GM23338 (cell line): ENCODE results near the gene G3BP1. TPM values are rescaled to one million over a fixed set of nuclear protein-coding genes. Genes with fewer than 3 reads are reported as not detected.

ENCODE experiments used
- ATAC-seq: fragments of 200-7000 bp; cut with Tn5 transposase; 3 replicates; pipeline ENCODE4 v1.9.1; 2020
- DNase-seq: peaks from one replicate; pipeline ENCODE4 v3.0.0-alpha.2; 2015; ENCODE audit warnings: low spot score
- H2AFZ ChIP-seq: fragments of 200-600 bp; sonication (generic); 2 replicates; pipeline ENCODE4 v1.8.0; 2016; ENCODE audit warnings: antibody characterized with exemption, mild to moderate bottlenecking, moderate library complexity
- H3F3A ChIP-seq: fragments of 200-600 bp; sonication (generic); replicated peaks from 2 replicates; pipeline ENCODE4 v1.8.0; 2017; ENCODE audit warnings: antibody characterized with exemption, mixed run types, low read depth
- H3K27ac ChIP-seq: fragments of 200-600 bp; sonication (generic); 2 replicates; pipeline ENCODE4 v1.6.1; 2016; ENCODE audit warnings: low read depth
- H3K27me3 ChIP-seq: fragments of 200-600 bp; sonication (generic); 2 replicates; pipeline ENCODE4 v1.8.0; 2016; ENCODE audit warnings: mild to moderate bottlenecking, mixed run types, moderate library complexity; ENCODE audit not compliant: insufficient read depth
- H3K36me3 ChIP-seq: fragments of 200-600 bp; sonication (generic); 2 replicates; pipeline ENCODE4 v1.8.0; 2016; ENCODE audit warnings: mild to moderate bottlenecking; ENCODE audit not compliant: insufficient read depth
- H3K4me1 ChIP-seq: fragments of 200-600 bp; sonication (generic); 2 replicates; pipeline ENCODE4 v1.8.0; 2016; ENCODE audit warnings: mild to moderate bottlenecking, moderate library complexity; ENCODE audit not compliant: insufficient read depth
- H3K4me2 ChIP-seq: fragments of 200-600 bp; sonication (generic); 2 replicates; pipeline ENCODE4 v1.7.1; 2017; ENCODE audit warnings: mixed run types
- H3K4me3 ChIP-seq: fragments of 200-600 bp; sonication (generic); 2 replicates; pipeline ENCODE4 v1.6.1; 2016; ENCODE audit warnings: mixed run types
- H3K79me2 ChIP-seq: fragments of 200-600 bp; sonication (generic); replicated peaks from 2 replicates; pipeline ENCODE4 v1.8.0; 2017; ENCODE audit warnings: mild to moderate bottlenecking; ENCODE audit not compliant: insufficient read depth
- H3K9me2 ChIP-seq: fragments of 200-600 bp; sonication (generic); 2 replicates; pipeline ENCODE4 v1.8.0; 2017; ENCODE audit not compliant: insufficient read depth
- H4K20me1 ChIP-seq: fragments of 200-600 bp; sonication (generic); replicated peaks from 2 replicates; pipeline ENCODE4 v1.8.0; 2017; ENCODE audit warnings: mild to moderate bottlenecking; ENCODE audit not compliant: insufficient read depth
- H3K27ac Mint-ChIP-seq: 2 replicates; pipeline ENCODE4 v1.8.0; 2020; ENCODE audit warnings: inconsistent platforms, mild to moderate bottlenecking, moderate library complexity, mixed read lengths
- H3K27me3 Mint-ChIP-seq: 3 replicates; pipeline ENCODE4 v1.8.0; 2022; ENCODE audit warnings: low read depth, mild to moderate bottlenecking, moderate library complexity, mixed read lengths, inconsistent platforms; ENCODE audit not compliant: insufficient read depth, poor library complexity
- H3K36me3 Mint-ChIP-seq: 3 replicates; pipeline ENCODE4 v1.8.0; 2021; ENCODE audit warnings: low read depth, mild to moderate bottlenecking, inconsistent platforms, moderate library complexity, mixed read lengths
- H3K4me1 Mint-ChIP-seq: 3 replicates; pipeline ENCODE4 v1.8.0; 2020; ENCODE audit warnings: mild to moderate bottlenecking, inconsistent platforms, mixed read lengths
- H3K4me3 Mint-ChIP-seq: 3 replicates; pipeline ENCODE4 v1.8.0; 2021; ENCODE audit warnings: moderate library complexity, mild to moderate bottlenecking, inconsistent platforms, mixed read lengths
- H3K9me3 Mint-ChIP-seq: 3 replicates; pipeline ENCODE4 v1.8.0; 2020; ENCODE audit warnings: moderate library complexity, mild to moderate bottlenecking, inconsistent platforms, mixed read lengths
- CREB1 ChIP-seq: fragments of 250-450 bp; sonication (Bioruptor Pico); IDR thresholded peaks from 2 replicates; pipeline ENCODE4 v1.5.0; 2020; ENCODE audit warnings: low read depth, mild to moderate bottlenecking, moderate library complexity
- JUNB ChIP-seq: IDR thresholded peaks from one replicate; pipeline ENCODE4 v1.6.1; 2016; ENCODE audit warnings: antibody characterized with exemption; ENCODE audit not compliant: unreplicated experiment
- POLR2AphosphoS5 ChIP-seq: IDR thresholded peaks from 2 replicates; pipeline ENCODE4 v1.6.1; 2016; ENCODE audit warnings: antibody characterized with exemption, low read depth
- REST ChIP-seq: IDR thresholded peaks from one replicate; pipeline ENCODE4 v1.6.1; 2018; ENCODE audit warnings: antibody characterized with exemption; ENCODE audit not compliant: unreplicated experiment
- ZNF114 ChIP-seq: fragments of 250-450 bp; sonication (Bioruptor Pico); IDR thresholded peaks from 2 replicates; pipeline ENCODE4 v1.5.0; 2020; ENCODE audit warnings: mild to moderate bottlenecking, moderate library complexity
- polyA plus RNA-seq: library from polyadenylated mRNA; unstranded; fragments of >200 nt; fragmentation: Nextera tagmentation; extraction: Ambion mirVana; gene quantifications from 2 replicates; pipeline ENCODE4 v1.2.1, GENCODE V29; 2016
- total RNA-seq: library from RNA; depleted of rRNA; stranded (reverse); fragments of >200 nt; shearing (Covaris generic); gene quantifications from 2 replicates; pipeline ENCODE4 v1.2.3, GENCODE V29; 2014
- TF ChIP-seq, protein P1 (sequence below): fragments of 250-450 bp; sonication (Bioruptor Pico); IDR thresholded peaks from 2 replicates; pipeline ENCODE4 v1.5.0; 2020; ENCODE audit warnings: mild to moderate bottlenecking, moderate library complexity

Gene G3BP1
- total and polyA plus RNA-seq, 2 experiments from 2014 or later: 183 to 323 TPM

- H2AFZ ChIP-seq: no peak overlapping the region; the same call in 1 of the 2 replicates
- H3K4me1 ChIP-seq: peaks cover 10% of the 10 kb centered on the region
- H4K20me1 ChIP-seq: no peaks in the 10 kb centered on the region
- no peaks in the 10 kb centered on the region for H3K36me3 ChIP-seq
- peak overlapping the region; percentile 87 for H3K27ac Mint-ChIP-seq
- no peaks in the 10 kb centered on the region for H3K9me3 Mint-ChIP-seq
- DNase-seq (peak; percentile 66), ATAC-seq (peak; percentile 79)
- H3K27me3 ChIP-seq: no peaks in the 10 kb centered on the region
- H3F3A ChIP-seq: no peaks in the 10 kb centered on the region
- H3K27ac ChIP-seq: peak overlapping the region; percentile 55
- peak overlapping the region; percentile 65 for H3K4me2 ChIP-seq
- H3K9me2 ChIP-seq: no peaks in the 10 kb centered on the region
- no peak for TF ChIP-seq POLR2AphosphoS5
- no peak for TF ChIP-seq ZNF114 (CRISPR knock-in tag)
- no peak for TF ChIP-seq JUNB
- no peak for TF ChIP-seq REST
- TF ChIP-seq CREB1: no peak
- TF ChIP-seq, protein P1, sequence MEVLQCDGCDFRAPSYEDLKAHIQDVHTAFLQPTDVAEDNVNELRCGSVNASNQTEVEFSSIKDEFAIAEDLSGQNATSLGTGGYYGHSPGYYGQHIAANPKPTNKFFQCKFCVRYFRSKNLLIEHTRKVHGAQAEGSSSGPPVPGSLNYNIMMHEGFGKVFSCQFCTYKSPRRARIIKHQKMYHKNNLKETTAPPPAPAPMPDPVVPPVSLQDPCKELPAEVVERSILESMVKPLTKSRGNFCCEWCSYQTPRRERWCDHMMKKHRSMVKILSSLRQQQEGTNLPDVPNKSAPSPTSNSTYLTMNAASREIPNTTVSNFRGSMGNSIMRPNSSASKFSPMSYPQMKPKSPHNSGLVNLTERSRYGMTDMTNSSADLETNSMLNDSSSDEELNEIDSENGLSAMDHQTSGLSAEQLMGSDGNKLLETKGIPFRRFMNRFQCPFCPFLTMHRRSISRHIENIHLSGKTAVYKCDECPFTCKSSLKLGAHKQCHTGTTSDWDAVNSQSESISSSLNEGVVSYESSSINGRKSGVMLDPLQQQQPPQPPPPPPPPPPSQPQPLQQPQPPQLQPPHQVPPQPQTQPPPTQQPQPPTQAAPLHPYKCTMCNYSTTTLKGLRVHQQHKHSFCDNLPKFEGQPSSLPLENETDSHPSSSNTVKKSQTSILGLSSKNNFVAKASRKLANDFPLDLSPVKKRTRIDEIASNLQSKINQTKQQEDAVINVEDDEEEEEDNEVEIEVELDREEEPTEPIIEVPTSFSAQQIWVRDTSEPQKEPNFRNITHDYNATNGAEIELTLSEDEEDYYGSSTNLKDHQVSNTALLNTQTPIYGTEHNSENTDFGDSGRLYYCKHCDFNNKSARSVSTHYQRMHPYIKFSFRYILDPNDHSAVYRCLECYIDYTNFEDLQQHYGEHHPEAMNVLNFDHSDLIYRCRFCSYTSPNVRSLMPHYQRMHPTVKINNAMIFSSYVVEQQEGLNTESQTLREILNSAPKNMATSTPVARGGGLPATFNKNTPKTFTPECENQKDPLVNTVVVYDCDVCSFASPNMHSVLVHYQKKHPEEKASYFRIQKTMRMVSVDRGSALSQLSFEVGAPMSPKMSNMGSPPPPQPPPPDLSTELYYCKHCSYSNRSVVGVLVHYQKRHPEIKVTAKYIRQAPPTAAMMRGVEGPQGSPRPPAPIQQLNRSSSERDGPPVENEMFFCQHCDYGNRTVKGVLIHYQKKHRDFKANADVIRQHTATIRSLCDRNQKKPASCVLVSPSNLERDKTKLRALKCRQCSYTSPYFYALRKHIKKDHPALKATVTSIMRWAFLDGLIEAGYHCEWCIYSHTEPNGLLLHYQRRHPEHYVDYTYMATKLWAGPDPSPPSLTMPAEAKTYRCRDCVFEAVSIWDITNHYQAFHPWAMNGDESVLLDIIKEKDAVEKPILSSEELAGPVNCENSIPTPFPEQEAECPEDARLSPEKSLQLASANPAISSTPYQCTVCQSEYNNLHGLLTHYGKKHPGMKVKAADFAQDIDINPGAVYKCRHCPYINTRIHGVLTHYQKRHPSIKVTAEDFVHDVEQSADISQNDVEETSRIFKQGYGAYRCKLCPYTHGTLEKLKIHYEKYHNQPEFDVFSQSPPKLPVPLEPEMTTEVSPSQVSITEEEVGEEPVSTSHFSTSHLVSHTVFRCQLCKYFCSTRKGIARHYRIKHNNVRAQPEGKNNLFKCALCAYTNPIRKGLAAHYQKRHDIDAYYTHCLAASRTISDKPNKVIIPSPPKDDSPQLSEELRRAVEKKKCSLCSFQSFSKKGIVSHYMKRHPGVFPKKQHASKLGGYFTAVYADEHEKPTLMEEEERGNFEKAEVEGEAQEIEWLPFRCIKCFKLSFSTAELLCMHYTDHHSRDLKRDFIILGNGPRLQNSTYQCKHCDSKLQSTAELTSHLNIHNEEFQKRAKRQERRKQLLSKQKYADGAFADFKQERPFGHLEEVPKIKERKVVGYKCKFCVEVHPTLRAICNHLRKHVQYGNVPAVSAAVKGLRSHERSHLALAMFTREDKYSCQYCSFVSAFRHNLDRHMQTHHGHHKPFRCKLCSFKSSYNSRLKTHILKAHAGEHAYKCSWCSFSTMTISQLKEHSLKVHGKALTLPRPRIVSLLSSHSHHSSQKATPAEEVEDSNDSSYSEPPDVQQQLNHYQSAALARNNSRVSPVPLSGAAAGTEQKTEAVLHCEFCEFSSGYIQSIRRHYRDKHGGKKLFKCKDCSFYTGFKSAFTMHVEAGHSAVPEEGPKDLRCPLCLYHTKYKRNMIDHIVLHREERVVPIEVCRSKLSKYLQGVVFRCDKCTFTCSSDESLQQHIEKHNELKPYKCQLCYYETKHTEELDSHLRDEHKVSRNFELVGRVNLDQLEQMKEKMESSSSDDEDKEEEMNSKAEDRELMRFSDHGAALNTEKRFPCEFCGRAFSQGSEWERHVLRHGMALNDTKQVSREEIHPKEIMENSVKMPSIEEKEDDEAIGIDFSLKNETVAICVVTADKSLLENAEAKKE: peak; percentile 52; the same call in 1 of the 2 replicates
- 0 out of 2 replicates have a peak overlapping the region, but pooled peaks have one; percentile 33 for H3K4me3 ChIP-seq
- peaks cover 10% of the 10 kb centered on the region for H3K27me3 Mint-ChIP-seq
- H3K79me2 ChIP-seq: no peaks in the 10 kb centered on the region
- peaks cover 18% of the 10 kb centered on the region for H3K4me1 Mint-ChIP-seq
- peak overlapping the region; percentile 5 for H3K4me3 Mint-ChIP-seq
- no peaks in the 10 kb centered on the region; the same call in 1 of the 3 replicates for H3K36me3 Mint-ChIP-seq
Measured at GRCh38 chr5:151739939-151740335, 31.8 kb upstream of the G3BP1 start.
